T-helper 1 cell treated with Interleukin-12 subunit alpha and Interleukin-12 subunit beta and Interleukin-4 antibody, amounts not matched to agents 30 ng/mL and 1 ng/mL, for 36 hours (primary cell): Measurements from ENCODE around the gene SP5. TPM values are rescaled to one million over a fixed set of nuclear protein-coding genes. Genes with fewer than 3 reads are reported as not detected.
"Not testable (repeated sequence)": the region's sequence is repeated elsewhere in the genome, so short reads cannot be mapped to it uniquely, and the experiment has no call there.

Experiments
- intact Hi-C: fragments of 100-400 bp; cut with micrococcal nuclease; formaldehyde crosslinking; loops from one replicate; pipeline ENCODE4 v1.15.1; 2024
- total RNA-seq: library from RNA; stranded (reverse); gene quantifications from 2 replicates; pipeline ENCODE4 v1.2.3, GENCODE V29; 2022

Gene SP5
- total RNA-seq = 0.12 and 0.17 TPM in 2 replicates

GRCh38 chr2:170715062-170715931, at the start of gene SP5:
SP5 (plus strand) TSS chr2:170715337; CDS start chr2:170715513, 176 bp downstream.
- intact Hi-C loops = loop anchor here (1.0 to 5.0 kb wide), 6 partner anchors 56 to 1382 kb away; partner anchors contain the start of genes ERICH2 and GAD1

- intact Hi-C loops = no loop called here
Measured at GRCh38 chr2:170665743-170666142, 49.4 kb upstream of the SP5 start.

GRCh38 chr2:170669909-170670308, 45.2 kb upstream of the SP5 start:
- intact Hi-C loops = no loop called here

GRCh38 chr2:170670651-170671050, 44.5 kb upstream of the SP5 start:
- intact Hi-C loops = no loop called here

GRCh38 chr2:170671079-170671478, 44.1 kb upstream of the SP5 start:
- intact Hi-C loops = no loop called here

GRCh38 chr2:170674282-170674681, 40.9 kb upstream of the SP5 start:
- intact Hi-C loops = not testable (repeated sequence)

GRCh38 chr2:170675701-170676100, 39.4 kb upstream of the SP5 start:
- intact Hi-C loops = no loop called here

- intact Hi-C loops = no loop called here
Measured at GRCh38 chr2:170679607-170680079, 35.5 kb upstream of the SP5 start.

GRCh38 chr2:170680172-170680941, 34.8 kb upstream of the SP5 start:
- intact Hi-C loops = no loop called here

- intact Hi-C loops = no loop called here
Measured at GRCh38 chr2:170681311-170681710, 33.8 kb upstream of the SP5 start.

GRCh38 chr2:170685591-170685990, 29.5 kb upstream of the SP5 start:
- intact Hi-C loops = no loop called here

- intact Hi-C loops = no loop called here
Measured at GRCh38 chr2:170689481-170689880, 25.7 kb upstream of the SP5 start.

- intact Hi-C loops = no loop called here
Measured at GRCh38 chr2:170690640-170691039, 24.5 kb upstream of the SP5 start.

- intact Hi-C loops = no loop called here
Measured at GRCh38 chr2:170694316-170694715, 20.8 kb upstream of the SP5 start.

GRCh38 chr2:170695521-170696410, 19.4 kb upstream of the SP5 start:
- intact Hi-C loops = no loop called here

- intact Hi-C loops = no loop called here
Measured at GRCh38 chr2:170696948-170697347, 18.2 kb upstream of the SP5 start.

GRCh38 chr2:170701011-170701410, 14.1 kb upstream of the SP5 start:
- intact Hi-C loops = no loop called here

GRCh38 chr2:170703776-170704476, 11.2 kb upstream of the SP5 start:
- intact Hi-C loops = no loop called here

GRCh38 chr2:170707821-170708795, 7.0 kb upstream of the SP5 start:
- intact Hi-C loops = no loop called here
